Hematopoietic multipotent progenitor cell treated with erythropoietin and hydrocortisone succinate and interleukin-3 and kit ligand, for 4 days (in vitro differentiated cells): Measurements from ENCODE around the gene STRN4.
A peak's percentile ranks its signal among the peaks of the same experiment; 100 is the strongest.
"Not testable (repeated sequence)": the region's sequence is repeated elsewhere in the genome, so short reads cannot be mapped to it uniquely, and the experiment has no call there.

ENCODE experiments used
- DNase-seq: peaks from one replicate; pipeline ENCODE4 v3.0.0-alpha.2; 2015

Gene STRN4

GRCh38 chr19:46773018-46773399, 26.8 kb upstream of the STRN4 start:
- DNase-seq = no peak

- no peak for DNase-seq
These were observed 26.1 kb upstream of the STRN4 start for GRCh38 chr19:46772170-46773017.

- DNase-seq = not testable (repeated sequence)
These were observed 22.5 kb upstream of the STRN4 start for GRCh38 chr19:46768746-46769145.

- peak; percentile 78 for DNase-seq
These were observed 20.5 kb upstream of the STRN4 start for GRCh38 chr19:46766569-46767317.

GRCh38 chr19:46764817-46765291, 18.6 kb upstream of the STRN4 start:
- DNase-seq = no peak

GRCh38 chr19:46762245-46762890, 16.1 kb upstream of the STRN4 start:
- no peak for DNase-seq

- no peak for DNase-seq
These were observed 15.2 kb upstream of the STRN4 start for GRCh38 chr19:46761418-46761831.

- DNase-seq = not testable (repeated sequence)
These were observed 14.6 kb upstream of the STRN4 start for GRCh38 chr19:46760897-46761296.

GRCh38 chr19:46760363-46760762, 14.1 kb upstream of the STRN4 start:
- no peak for DNase-seq

- DNase-seq = no peak
These were observed 13.6 kb upstream of the STRN4 start for GRCh38 chr19:46759817-46760333.

- DNase-seq = no peak
These were observed 13.0 kb upstream of the STRN4 start for GRCh38 chr19:46759206-46759605.

GRCh38 chr19:46756544-46756888, 10.3 kb upstream of the STRN4 start:
- no peak for DNase-seq

- DNase-seq = no peak
These were observed 9.7 kb upstream of the STRN4 start for GRCh38 chr19:46755853-46756543.

GRCh38 chr19:46755077-46755852, 9.0 kb upstream of the STRN4 start:
- DNase-seq = no peak

GRCh38 chr19:46753420-46754155, 7.3 kb upstream of the STRN4 start:
- DNase-seq = peak; percentile 85

GRCh38 chr19:46748325-46749109, 2.3 kb upstream of the STRN4 start:
- peak; percentile 88 for DNase-seq

- DNase-seq = peak; percentile 47
These were observed 549 bp downstream of the STRN4 start, which contains the start of gene FKRP for GRCh38 chr19:46745521-46746280. Gene FKRP (plus strand): TSS chr19:46746057. CDS start chr19:46755451, 9,394 bp downstream.

- no peak for DNase-seq
These were observed 1.2 kb downstream of the STRN4 start for GRCh38 chr19:46745030-46745429.

GRCh38 chr19:46744005-46744691, 2.1 kb downstream of the STRN4 start:
- no peak for DNase-seq
